KBM-7 (cell line): ENCODE data around the gene LLPH.

Experiments used
- DNase-seq: peaks from one replicate; pipeline ENCODE4 v3.0.0-alpha.2; 2015
- in situ Hi-C: fragments of 300-500 bp; cut with MboI; formaldehyde crosslinking; loops from 2 replicates; pipeline ENCODE4 v1.14.3; 2020; ENCODE audit warnings: low sequenced_read_pairs, low pct_unique_long_range_greater_than_20kb, mixed read lengths

LLPH gene

GRCh38 chr12:66066929-66067523 lies 63.5 kb downstream of the LLPH start:
- DNase-seq: peak; percentile 49
- in situ Hi-C loops: no loop called here
